Astrocyte (in vitro differentiated cells and primary cell): Measurements from ENCODE around the gene MUS81. TPM values are rescaled to one million over a fixed set of nuclear protein-coding genes. Genes with fewer than 3 reads are reported as not detected.
A peak's percentile ranks its signal among the peaks of the same experiment; 100 is the strongest.

Source experiments
- DNase-seq: peaks from one replicate; pipeline ENCODE4 v3.0.0-alpha.2; 2010; ENCODE audit warnings: low read depth
- FAIRE-seq: peaks from 2 replicates; lab custom pipeline; 2011; peaks lifted over from hg19 to GRCh38; lab: Jason Lieb, UNC
- H2AFZ ChIP-seq: 2 replicates; pipeline ENCODE4 v1.6.0; 2012; ENCODE audit warnings: low read depth, low read length, inconsistent platforms
- H3K27ac ChIP-seq: 2 replicates; pipeline ENCODE4 v1.5.1; 2011; ENCODE audit warnings: low read depth, low read length, inconsistent platforms
- H3K27me3 ChIP-seq: 2 replicates; pipeline ENCODE4 v1.6.0; 2011; ENCODE audit warnings: low read length, inconsistent platforms; ENCODE audit not compliant: insufficient read depth
- H3K36me3 ChIP-seq: 2 replicates; pipeline ENCODE4 v1.5.1; 2011; ENCODE audit warnings: low read length, inconsistent platforms; ENCODE audit not compliant: insufficient read depth
- H3K4me1 ChIP-seq: 2 replicates; pipeline ENCODE4 v1.5.1; 2011; ENCODE audit warnings: low read length, inconsistent platforms; ENCODE audit not compliant: insufficient read depth
- H3K4me2 ChIP-seq: 2 replicates; pipeline ENCODE4 v1.6.0; 2012; ENCODE audit warnings: low read length, inconsistent platforms
- H3K4me3 ChIP-seq: 2 replicates; pipeline ENCODE4 v1.5.1; 2011; ENCODE audit warnings: low read depth, mild to moderate bottlenecking, low read length, inconsistent platforms; ENCODE audit not compliant: insufficient read depth
- H3K79me2 ChIP-seq: 2 replicates; pipeline ENCODE4 v1.6.0; 2012; ENCODE audit warnings: mild to moderate bottlenecking, low read length, inconsistent platforms; ENCODE audit not compliant: insufficient read depth
- H3K9ac ChIP-seq: 2 replicates; pipeline ENCODE4 v1.6.0; 2012; ENCODE audit warnings: mild to moderate bottlenecking, low read length, inconsistent platforms
- H3K9me3 ChIP-seq: 2 replicates; pipeline ENCODE4 v1.5.1; 2012; ENCODE audit warnings: low read depth, mild to moderate bottlenecking, low read length, inconsistent platforms; ENCODE audit not compliant: insufficient read depth
- H4K20me1 ChIP-seq: 2 replicates; pipeline ENCODE4 v1.6.0; 2012; ENCODE audit warnings: low read length, inconsistent platforms; ENCODE audit not compliant: insufficient read depth
- H3K27ac Mint-ChIP-seq: one replicate; pipeline ENCODE4 v1.8.0; 2021; ENCODE audit warnings: mild to moderate bottlenecking, mixed read lengths; ENCODE audit not compliant: unreplicated experiment
- H3K27me3 Mint-ChIP-seq: one replicate; pipeline ENCODE4 v1.8.0; 2021; ENCODE audit warnings: low read depth, mixed read lengths; ENCODE audit not compliant: unreplicated experiment
- H3K36me3 Mint-ChIP-seq: one replicate; pipeline ENCODE4 v1.8.0; 2021; ENCODE audit warnings: low read depth, mixed read lengths; ENCODE audit not compliant: unreplicated experiment
- H3K4me1 Mint-ChIP-seq: one replicate; pipeline ENCODE4 v1.8.0; 2021; ENCODE audit warnings: low read depth, mixed read lengths; ENCODE audit not compliant: unreplicated experiment
- H3K4me3 Mint-ChIP-seq: one replicate; pipeline ENCODE4 v1.8.0; 2021; ENCODE audit warnings: mild to moderate bottlenecking, moderate library complexity, mixed read lengths; ENCODE audit not compliant: unreplicated experiment
- H3K9me3 Mint-ChIP-seq: one replicate; pipeline ENCODE4 v1.8.0; 2021; ENCODE audit warnings: mild to moderate bottlenecking, mixed read lengths; ENCODE audit not compliant: unreplicated experiment
- EZH2 ChIP-seq: IDR thresholded peaks from 2 replicates; pipeline ENCODE4 v1.6.1; 2012; ENCODE audit warnings: mild to moderate bottlenecking, low read length, inconsistent platforms; ENCODE audit not compliant: insufficient read depth
- total RNA-seq: library from RNA; stranded (reverse); gene quantifications from 2 replicates; pipeline ENCODE4 v1.2.1, GENCODE V29; 2021
- TF ChIP-seq, protein P1 (sequence below): IDR thresholded peaks from 2 replicates; pipeline ENCODE4 v1.5.1; 2011; ENCODE audit warnings: low read depth, mild to moderate bottlenecking, inconsistent platforms, low read length, moderate library complexity; ENCODE audit not compliant: insufficient read depth

MUS81 gene
- total RNA-seq, 1 donor from 2014 or later, result 59.9 TPM

GRCh38 chr11:65833297-65834030 lies 26.8 kb upstream of the MUS81 start, which contains the start of gene SNX32:
TSS of gene SNX32 (plus strand) at chr11:65833963. CDS start at chr11:65834066, 103 bp downstream.
- H3K27ac Mint-ChIP-seq, result peak within 1 kb of the TSS; percentile 23
- Histone ChIP-seq H2AFZ (peak within 1 kb of the TSS; percentile 97), H3K27ac (peak within 1 kb of the TSS; percentile 48), H3K9ac (peak within 1 kb of the TSS; percentile 80), H3K4me1 (peaks cover 20% of the 10 kb centered on the region), H3K27me3 (peaks cover 26% of the 10 kb centered on the region), H3K9me3 (no peaks in the 10 kb centered on the region), H3K36me3 (no peaks in the 10 kb centered on the region), H4K20me1 (no peaks in the 10 kb centered on the region), H3K79me2 (peaks cover 6% of the 10 kb centered on the region), H3K4me2 (peak within 1 kb of the TSS; percentile 100), H3K4me3 (peak within 1 kb of the TSS; percentile 81)
- H3K4me1 Mint-ChIP-seq, result peaks cover 2% of the 10 kb centered on the region
- peaks cover 3% of the 10 kb centered on the region for H3K36me3 Mint-ChIP-seq
- H3K27me3 Mint-ChIP-seq, result peaks cover 16% of the 10 kb centered on the region
- H3K4me3 Mint-ChIP-seq, result no peak within 1 kb of the TSS
- DNase-seq, result peak; percentile 78
- TF ChIP-seq, protein P1, sequence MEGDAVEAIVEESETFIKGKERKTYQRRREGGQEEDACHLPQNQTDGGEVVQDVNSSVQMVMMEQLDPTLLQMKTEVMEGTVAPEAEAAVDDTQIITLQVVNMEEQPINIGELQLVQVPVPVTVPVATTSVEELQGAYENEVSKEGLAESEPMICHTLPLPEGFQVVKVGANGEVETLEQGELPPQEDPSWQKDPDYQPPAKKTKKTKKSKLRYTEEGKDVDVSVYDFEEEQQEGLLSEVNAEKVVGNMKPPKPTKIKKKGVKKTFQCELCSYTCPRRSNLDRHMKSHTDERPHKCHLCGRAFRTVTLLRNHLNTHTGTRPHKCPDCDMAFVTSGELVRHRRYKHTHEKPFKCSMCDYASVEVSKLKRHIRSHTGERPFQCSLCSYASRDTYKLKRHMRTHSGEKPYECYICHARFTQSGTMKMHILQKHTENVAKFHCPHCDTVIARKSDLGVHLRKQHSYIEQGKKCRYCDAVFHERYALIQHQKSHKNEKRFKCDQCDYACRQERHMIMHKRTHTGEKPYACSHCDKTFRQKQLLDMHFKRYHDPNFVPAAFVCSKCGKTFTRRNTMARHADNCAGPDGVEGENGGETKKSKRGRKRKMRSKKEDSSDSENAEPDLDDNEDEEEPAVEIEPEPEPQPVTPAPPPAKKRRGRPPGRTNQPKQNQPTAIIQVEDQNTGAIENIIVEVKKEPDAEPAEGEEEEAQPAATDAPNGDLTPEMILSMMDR, result no peak
- no peak for TF ChIP-seq EZH2
- peak; percentile 76 for FAIRE-seq
- peaks cover 4% of the 10 kb centered on the region for H3K9me3 Mint-ChIP-seq

- H3K4me1 Mint-ChIP-seq, result peaks cover 2% of the 10 kb centered on the region
- Histone ChIP-seq H3K4me2 (peak overlapping the region; percentile 100), H3K4me3 (peak overlapping the region; percentile 81), H2AFZ (peak overlapping the region; percentile 97), H3K9ac (peak overlapping the region; percentile 80), H3K79me2 (peaks cover 6% of the 10 kb centered on the region), H4K20me1 (no peaks in the 10 kb centered on the region), H3K4me1 (peaks cover 20% of the 10 kb centered on the region), H3K36me3 (no peaks in the 10 kb centered on the region), H3K9me3 (no peaks in the 10 kb centered on the region), H3K27ac (no peak overlapping the region), H3K27me3 (peaks cover 26% of the 10 kb centered on the region)
- H3K9me3 Mint-ChIP-seq, result peaks cover 4% of the 10 kb centered on the region
- TF ChIP-seq, protein P1, result no peak
- TF ChIP-seq EZH2, result no peak
- peaks cover 16% of the 10 kb centered on the region for H3K27me3 Mint-ChIP-seq
- no peak for FAIRE-seq
- no peak overlapping the region for H3K27ac Mint-ChIP-seq
- no peak overlapping the region for H3K4me3 Mint-ChIP-seq
- no peak for DNase-seq
- H3K36me3 Mint-ChIP-seq, result peaks cover 3% of the 10 kb centered on the region
These were observed 26.0 kb upstream of the MUS81 start for GRCh38 chr11:65834202-65834601.

- no peak overlapping the region for H3K4me3 ChIP-seq
- H3K9ac ChIP-seq, result no peak overlapping the region
- Mint-ChIP-seq H3K27me3 (no peaks in the 10 kb centered on the region), H3K4me1 (no peaks in the 10 kb centered on the region), H3K36me3 (peaks cover 3% of the 10 kb centered on the region), H3K27ac (no peak overlapping the region), H3K9me3 (no peaks in the 10 kb centered on the region), H3K4me3 (no peak overlapping the region)
- no peak overlapping the region for H3K27ac ChIP-seq
- H3K36me3 ChIP-seq, result no peaks in the 10 kb centered on the region
- no peak overlapping the region for H2AFZ ChIP-seq
- no peaks in the 10 kb centered on the region for H3K79me2 ChIP-seq
- no peaks in the 10 kb centered on the region for H3K9me3 ChIP-seq
- no peak overlapping the region for H3K4me2 ChIP-seq
- no peaks in the 10 kb centered on the region for H4K20me1 ChIP-seq
- H3K4me1 ChIP-seq, result no peaks in the 10 kb centered on the region
- H3K27me3 ChIP-seq, result no peaks in the 10 kb centered on the region
- FAIRE-seq, result no peak
- no peak for TF ChIP-seq EZH2
- TF ChIP-seq, protein P1, result no peak
- DNase-seq, result no peak
These were observed 18.1 kb upstream of the MUS81 start for GRCh38 chr11:65842144-65842543.
